Activated T-helper 1 cell treated with anti-CD3 and anti-CD28 coated beads, Interleukin-2, amount 50 U/mL, for 16 hours (primary cell): ENCODE data around the gene DDX27.

ENCODE experiments used
- DNase-seq, 2 donors: peaks; one replicate each; pipeline ENCODE4 v3.0.0-alpha.2; 2020; ENCODE audit warnings: low read depth in 1 of 2, low spot score in 1 of 2

Gene DDX27

DNA sequence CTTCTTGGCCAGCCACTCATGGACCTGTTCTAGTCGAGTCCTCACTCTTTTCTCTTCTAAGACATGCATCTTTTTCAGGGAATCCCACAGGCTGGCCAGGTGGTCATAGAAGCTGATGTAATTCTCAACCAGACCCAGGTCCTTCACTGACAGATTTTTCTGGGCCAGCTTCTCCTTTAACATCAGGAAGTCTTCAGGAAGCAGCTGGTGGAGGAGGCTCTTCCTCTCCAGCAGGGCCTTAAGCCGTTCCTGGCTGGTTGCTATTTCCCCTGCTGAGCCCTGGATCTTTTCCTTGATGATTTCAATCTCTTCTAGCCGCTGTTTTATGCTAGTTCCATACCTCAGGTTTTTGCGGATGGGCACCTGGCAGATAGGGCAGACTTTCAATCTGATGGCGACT lies 28.6 kb downstream of the DDX27 start:
- DNase-seq: no peak

DNA sequence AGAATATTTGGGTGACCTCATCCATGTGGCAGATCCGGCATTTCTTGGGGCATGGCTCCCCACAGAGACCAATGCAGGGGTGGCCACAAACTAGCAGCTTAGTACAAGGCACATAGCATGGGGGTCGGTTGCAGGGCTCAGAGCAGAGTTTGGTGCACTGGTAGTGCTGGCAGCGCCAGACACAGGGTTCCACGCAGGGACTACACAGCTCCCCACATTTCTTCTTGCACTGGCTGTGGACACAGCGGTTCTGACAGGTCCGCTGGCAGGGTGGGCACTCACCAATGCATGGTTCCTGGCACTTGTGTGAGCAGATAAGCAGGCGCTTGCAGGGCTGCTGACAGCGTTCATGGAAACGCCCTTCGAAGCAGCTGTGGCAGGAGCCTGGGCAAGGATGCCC lies 29.1 kb downstream of the DDX27 start:
- no peak for DNase-seq

DNA sequence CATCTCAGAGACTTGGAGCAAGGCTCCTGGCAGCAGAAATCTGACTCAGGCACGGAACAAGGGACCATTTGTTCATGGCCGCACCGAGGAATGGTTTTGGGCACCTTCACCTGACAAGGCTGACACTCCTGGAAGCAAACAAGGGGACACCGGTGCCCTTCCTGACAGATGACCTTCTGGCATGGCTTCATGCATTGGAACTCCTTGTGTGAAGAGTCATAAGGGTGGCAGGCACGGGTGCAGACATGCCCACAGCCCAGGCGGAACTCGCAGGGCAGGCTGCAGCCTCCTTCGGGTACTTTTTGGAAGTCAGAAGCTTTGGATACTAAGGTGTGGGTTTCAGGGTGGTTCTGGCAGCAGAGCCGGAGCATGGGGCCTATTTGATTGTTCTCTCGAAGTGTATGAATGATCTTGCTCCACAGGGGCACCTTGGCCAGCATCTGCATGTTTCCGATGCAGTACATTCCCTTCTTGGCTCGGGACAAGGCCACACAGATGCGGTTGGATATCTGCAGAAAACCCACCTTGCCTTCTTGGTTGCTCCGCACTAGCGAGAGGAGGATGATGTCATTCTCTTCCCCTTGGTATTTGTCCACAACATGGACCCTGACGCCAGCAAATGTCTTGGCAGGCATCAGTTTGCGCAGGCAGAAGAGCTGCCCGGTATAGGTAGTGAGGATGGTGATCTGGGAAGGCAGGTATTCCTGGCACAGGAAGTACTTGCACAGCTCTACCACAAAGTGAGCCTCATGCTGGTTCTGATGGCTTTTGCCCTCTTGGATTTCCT lies 29.9 kb downstream of the DDX27 start:
- no peak for DNase-seq

DNA sequence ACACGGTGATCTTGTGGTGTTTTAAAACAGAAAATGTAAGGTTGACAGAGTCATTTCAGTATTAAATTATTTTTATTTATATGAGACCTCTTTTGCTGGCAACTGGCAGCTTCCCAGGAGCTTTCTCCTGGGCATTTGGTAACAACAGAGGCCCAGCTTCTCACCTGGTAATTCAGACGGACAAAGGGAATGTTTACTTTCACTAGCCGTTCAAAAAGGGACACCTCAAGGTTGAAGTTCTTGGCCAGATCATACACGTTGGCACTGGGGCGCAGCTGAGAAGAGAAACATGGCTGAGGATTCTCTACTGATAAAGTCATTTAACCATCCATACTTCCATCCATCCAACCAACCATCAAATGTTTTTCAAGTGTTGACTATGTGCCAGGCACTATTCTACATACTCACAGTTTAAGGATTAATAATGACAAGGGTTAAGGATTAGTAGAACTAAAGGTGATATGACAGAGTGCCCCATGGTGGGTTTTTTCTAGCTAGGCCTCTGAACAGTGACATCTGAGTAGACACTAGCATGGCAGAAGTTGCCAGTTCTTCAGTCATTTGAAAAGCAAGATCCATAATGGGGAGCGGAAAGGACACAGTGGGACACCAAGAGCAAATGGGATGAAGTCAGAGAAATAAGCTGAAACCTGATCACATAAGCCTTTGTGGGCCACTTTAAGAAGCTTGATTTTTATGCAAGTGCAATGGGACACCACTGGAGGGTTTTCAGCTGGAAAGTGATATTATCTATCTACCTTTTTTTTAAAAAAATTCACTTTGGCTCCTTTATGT lies 33.5 kb downstream of the DDX27 start:
- DNase-seq: no peak

DNA sequence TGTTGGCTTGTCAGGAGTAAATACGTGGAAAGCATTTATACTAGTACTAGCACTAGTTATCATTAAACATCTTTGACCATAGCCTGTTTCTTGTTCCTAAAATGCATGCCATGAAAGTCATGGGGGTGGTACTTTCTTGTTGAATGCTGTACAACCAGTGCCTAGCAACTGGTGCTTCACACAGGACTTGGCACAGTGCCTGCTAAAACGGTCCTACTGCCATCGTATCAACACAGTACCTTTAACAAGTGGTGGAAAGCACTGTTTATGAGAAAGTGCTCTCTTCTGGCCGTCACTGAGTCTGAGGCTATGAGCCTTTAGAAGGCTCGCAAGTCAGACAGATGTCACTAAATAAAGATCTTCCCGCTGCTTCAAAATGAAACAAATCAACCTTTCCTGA lies 37.0 kb downstream of the DDX27 start:
- no peak for DNase-seq

DNA sequence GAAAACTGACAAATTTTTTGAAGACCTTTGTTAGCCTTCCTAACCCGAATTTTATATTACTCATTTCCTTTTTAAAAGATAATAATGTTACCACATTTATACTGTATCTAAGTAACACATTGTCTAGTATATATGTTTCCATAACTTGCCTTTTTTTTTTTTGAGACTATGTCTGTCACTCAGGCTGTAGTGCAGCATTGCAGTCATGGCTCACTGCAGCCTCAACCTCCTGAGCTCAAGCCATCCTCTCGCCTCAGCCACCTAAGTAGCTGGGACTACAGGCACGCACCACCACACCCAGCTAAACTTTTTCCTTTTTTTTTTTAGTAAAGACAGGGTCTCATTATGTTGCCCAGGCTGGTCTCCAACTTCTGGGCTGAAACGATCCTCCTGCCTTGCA lies 40.1 kb downstream of the DDX27 start:
- no peak for DNase-seq

DNA sequence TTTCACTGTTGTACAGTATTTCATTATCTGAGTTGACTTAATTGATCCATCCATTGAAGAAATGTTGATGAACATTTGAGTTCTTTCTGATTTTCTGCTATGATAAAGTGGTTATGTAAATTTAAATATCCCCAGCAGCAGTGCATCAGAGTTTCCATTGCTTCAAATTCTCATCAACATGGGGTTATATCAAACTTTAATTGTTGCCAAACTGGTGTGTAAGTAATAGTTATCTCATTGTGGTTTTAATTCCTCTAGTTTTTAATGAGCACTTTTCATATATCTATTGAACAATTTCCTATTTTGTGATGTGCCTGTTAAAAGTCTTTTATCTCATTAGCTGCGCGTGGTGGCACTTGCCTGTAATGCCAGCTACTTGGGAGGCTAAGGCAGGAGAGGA lies 40.6 kb downstream of the DDX27 start:
- DNase-seq: no peak

DNA sequence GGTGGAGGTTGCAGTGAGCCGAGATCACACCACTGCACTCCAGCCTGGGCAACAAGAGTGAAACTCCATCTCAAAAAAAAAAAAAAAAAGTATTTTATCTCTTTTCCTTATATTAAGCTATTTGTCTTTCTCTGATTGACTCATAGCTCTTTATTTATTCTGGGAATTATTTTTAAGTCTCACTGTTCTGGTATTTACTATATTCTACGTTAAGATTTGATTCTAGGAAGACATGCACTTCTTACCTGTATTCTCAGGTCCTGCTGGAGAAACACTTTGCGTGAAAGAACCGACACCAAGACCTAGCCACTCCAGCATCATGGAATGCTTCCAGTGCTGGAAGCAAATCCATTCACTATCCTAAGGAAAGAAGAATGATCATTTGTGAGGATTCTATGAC lies 41.0 kb downstream of the DDX27 start:
- DNase-seq: no peak

DNA sequence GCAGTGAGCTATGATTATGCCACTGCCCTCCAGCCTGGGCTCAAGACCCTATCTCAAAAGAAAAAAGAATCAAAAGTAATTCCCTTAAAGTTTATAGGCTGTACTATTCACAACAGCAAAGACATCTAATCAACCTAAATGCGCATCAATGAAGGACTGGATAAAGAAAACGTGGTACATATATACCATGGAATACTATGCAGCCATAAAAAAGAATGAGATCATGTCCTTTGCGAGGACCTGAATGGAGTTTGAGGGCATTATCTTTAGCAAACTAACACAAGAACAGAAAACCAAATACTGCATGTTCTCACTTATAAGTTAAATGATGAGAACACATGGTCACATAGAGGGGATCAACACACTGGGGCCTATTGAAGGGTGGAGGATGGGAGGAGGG lies 42.0 kb downstream of the DDX27 start:
- no peak for DNase-seq

DNA sequence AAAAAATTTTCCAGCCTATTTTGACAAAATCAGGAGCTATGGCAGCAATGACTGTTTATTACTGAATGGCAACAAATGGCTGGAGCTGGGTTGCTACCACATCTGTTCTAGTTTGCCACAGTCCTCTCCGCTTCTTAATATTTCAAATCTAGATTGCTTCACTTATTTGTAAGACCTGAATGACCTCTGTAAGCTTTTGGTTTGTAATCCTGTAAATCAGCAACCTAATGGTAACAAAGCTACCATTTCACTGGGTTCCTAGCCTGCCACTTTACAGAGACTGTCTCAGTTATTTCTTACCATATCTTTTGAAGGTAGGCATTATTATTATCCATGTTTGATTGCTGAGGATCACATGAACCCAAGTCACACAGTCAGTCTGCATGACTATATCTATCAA lies 43.2 kb downstream of the DDX27 start:
- no peak for DNase-seq

DNA sequence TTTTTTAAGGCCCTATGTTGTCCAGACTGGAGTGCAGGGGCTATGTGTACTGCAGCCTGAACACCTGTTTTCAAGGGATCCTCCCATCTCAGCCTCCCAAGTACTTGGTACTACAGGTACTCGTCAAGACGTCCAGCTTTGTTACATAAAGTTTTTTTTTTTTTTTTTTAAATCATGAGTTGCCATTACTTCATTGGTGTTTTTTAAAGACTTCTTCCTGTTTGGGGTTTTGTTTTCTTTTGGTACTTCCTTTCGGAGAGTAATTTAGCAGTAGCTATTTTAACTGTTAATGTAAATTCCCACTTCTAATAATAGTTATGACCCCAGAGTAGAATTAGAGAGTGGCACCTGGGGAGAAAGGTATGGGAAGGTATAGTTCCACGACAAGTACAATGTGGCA lies 48.1 kb downstream of the DDX27 start:
- no peak for DNase-seq

DNA sequence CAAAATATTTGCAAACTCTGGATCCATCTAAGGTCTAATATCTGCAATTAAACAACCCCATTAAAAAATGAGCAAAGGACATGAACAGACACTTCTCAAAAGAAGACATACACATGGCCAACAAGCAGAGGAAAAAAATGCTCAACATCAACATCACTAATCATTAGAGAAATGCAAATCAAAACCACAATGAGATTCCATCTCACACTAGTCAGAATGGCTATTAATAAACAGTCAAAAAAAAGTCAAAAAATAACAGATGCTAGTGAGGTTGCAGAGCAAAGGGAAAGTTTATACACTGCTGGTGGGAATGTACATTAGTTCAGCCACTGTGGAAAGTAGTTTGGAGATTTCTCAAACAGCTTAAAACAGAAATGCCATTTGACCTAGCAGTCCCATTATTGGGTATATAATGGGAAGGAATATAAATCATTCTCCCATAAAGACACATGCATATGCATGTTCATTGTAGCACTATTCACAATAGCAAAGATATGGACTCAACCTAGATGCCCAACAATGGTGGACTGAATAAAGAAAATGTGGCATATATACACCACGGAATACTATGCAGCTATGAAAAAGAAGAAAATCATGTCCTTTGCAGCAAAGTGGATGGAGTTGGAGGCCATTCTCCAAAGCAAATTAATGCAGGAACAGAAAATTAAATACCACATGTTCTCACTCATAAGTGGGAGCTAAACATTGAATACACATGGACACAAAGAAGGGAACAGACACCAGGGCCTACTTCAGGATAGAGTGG lies 49.6 kb downstream of the DDX27 start:
- no peak for DNase-seq

DNA sequence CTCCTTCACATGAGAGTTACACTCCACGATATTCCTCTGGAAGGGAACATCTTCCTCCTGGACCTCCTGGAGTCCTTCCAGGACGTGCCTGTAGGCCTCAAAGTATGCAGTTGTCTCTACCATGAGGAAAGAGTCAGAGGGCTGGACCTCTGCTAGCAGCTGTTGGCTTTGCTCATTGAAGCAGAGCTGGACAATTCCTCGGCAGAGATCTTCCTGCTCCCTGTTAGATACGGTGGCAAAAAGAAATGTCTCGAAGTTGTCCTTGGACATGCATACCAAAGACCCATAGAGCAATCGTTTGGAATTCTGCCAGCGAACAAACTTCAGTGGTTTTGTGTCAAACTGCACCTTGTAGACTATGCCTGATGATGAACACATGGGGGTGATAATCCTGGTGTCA lies 51.0 kb downstream of the DDX27 start:
- DNase-seq: no peak

DNA sequence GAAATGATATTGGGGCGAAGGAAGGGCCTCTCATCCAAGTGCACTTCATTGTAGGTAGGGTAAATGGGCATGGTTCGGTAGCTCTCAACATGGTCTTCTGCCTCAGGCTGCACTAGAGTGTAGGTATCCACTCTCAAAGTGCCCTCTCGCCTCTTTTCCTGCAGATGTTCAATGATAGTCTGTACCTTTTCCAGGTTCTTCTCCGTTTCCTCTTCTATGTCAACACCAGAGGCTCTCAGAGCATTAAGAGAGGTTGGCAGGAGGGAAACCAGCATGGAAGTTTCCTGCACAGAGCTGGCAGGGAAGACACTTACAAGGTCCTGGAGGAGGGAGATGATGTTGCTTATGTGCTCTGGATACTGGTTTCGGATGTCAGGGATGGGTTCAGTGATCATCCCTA lies 51.5 kb downstream of the DDX27 start:
- DNase-seq: no peak

DNA sequence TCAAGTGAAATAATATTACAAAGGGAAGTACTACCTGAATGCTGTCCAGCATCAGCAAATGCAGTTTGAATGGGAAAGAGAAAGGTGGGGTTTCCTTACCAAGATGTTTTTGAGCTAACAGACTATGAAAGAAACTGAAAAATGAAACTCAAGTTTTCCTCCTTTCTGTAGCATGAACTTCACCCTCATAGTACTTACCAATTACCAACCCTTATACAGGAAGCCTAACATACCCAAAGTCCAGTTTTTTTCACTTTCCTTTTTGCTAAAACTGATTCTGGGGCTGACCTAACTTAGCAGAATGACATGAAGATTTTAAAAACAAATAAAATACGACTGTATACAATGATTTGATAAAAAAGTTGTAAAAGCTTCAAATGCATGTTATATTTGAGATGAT lies 53.4 kb downstream of the DDX27 start:
- no peak for DNase-seq

DNA sequence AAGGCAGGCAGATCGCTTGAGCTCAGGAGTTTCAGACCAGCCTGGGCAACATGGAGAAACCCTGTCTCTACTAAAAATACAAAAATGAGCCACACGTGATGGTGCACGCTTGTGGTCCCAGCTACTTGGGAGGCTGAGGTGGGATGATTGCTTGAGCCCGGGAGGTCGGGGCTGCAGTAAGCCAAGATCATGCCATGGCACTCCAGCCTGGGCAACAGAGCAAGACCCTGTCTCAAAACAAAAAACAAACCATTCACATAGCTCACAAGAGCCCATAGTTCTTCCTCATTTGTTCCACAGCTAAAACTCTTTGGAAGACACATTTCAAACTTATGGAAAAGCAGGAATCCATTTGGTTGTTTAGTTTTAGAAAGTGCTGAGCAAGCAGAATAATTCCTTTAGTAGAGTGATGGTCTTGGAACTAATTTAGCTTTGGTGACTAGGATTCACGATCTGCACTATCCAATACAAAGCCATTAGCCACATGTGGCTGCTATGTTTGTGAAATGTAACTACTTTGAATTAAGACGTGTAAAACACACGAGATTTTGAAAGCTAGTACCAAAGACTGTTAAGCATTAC lies 54.6 kb downstream of the DDX27 start:
- no peak for DNase-seq

DNA sequence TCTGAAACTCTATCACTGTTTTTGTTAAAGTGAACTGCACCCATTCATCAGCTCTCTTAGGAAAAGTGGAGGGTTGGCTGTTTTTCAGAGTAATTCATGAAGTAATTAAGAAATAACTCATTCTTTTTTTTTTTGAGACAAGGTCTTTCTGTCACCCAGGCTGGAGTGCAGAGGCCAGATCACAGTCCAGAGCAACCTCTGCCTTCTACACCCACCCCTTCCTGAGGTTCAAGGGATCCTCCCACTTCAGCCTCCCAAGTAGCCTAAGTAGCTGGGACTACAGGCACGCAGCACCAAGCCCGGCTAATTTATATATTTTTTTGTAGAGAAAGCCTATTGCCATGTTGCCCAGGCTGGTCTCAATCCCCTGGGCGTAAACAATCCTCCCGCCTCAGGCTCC lies 56.0 kb downstream of the DDX27 start:
- no peak for DNase-seq

DNA sequence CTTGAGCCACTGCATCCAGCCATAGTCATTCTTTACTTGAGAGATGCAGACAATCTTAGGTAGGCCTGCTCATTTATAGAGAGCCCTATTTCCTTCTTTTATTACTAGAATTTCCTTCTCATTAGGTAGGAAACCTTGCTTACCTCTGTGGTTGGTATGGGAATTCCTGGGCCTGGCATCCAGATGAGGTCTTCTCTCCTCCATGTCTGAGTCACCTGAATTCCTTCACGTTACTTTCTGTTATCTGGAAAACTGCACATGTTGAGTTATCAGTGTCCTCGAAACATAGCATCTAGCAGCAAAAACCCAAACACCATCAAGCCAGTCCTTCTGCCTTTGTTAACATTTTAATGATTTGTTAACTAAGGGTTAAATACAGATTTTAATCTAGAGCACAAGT lies 56.4 kb downstream of the DDX27 start:
- DNase-seq: no peak

DNA sequence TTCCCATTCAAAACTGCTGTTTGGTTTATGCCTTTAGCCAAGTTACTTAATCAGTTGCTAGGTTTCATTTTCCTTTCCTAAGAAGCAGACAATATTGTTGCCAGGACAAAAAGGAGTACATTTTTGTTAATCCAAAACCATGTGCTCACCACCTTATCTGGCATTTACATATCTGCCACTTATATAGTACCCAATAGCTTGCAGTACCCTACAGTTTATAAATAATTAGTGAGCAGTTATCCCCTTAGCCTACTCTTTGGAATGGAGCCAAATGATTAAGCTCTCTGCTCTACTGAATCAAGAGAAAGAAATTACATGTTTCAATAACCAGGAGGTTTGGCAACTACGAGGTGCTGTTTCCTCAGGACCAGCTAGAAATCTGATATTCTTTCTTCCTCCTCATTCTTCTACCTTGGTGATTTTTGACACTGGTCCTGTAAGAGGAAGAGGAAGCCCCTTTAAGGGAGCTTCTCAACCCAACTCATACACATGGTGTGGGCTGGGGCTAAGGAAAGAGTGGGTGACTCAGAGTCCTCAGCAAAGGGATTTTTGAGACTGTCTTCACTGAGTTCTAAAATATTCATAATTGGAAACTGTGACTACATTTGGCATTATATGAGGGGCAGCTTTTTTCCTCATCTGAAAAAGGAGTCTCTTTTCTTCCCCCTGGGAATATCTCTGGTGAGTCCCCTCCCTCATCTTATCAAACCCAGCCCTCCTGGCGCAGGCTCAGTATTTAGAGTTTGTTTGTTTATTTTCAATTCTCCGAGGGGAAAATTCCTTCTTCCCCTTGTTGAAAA lies 57.1 kb downstream of the DDX27 start:
- peak in 1 of 2 donors; percentile 31 for DNase-seq

DNA sequence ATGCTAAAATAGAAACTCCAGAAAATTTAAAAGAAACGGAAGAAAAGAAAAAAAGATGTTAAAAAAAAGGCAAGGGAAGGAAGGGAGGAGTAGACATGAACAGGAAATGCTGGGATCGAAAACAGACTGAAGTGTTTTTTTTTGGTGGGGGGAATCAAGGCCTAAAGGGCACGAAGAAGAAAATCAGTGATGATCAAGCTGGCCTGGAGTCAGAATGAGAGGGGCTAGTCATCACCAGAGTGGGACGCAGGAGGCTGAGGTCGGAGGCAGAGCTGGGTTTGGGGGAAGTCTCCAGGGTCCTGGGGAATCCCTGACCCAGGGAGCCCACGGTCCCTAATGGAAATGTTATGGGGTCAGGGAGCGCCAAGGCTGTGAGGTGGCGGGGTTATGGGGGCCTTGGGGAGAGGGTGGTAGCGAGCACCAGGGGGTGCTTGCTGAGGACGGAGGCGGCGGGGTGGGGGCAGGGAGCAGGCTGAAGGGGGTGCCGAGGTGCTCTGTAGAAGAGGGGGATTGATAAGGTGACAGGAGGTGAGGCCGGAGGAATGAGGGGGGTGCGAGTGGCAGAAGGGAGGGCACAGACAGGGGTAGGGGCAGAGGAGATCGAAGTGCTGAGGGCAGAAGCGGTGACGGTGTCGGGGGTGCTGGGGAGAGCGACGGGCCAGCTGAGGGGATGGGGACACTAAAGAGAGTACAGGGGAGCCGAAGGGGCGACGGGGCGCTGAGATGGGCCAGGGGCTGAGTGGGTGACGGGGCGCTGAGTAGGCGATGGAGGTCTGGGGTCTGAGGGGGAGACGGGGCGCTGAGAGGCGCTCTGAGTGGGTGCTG lies 58.0 kb downstream of the DDX27 start:
- peak in 1 of 2 donors; percentile 40 for DNase-seq
